Tibial artery (tissue), 4 donors: ENCODE results near the gene DDO.

Experiments
- DNase-seq, 2 donors: peaks; one replicate each; pipeline ENCODE4 v3.0.0-alpha.2; 2019
- H3K27ac ChIP-seq, 2 donors: fragments of 200-600 bp; sonication (generic) in 1 of 2; 1 replicate in 1 of 2; 2 replicates in 1 of 2; pipeline ENCODE4 v1.5.1; 2018 to 2019; ENCODE audit warnings: mild to moderate bottlenecking in 1 of 2
- H3K27me3 ChIP-seq, 2 donors: fragments of 200-600 bp; sonication (generic) in 1 of 2; one replicate each; pipeline versions ENCODE4 v1.5.1 to v1.6.0; 2016 to 2019
- H3K36me3 ChIP-seq, 3 donors: fragments of 200-600 bp; sonication (generic) in 2 of 3; one replicate each; pipeline ENCODE4 v1.5.1; 2016 to 2019; ENCODE audit warnings: mild to moderate bottlenecking in 2 of 3
- H3K4me1 ChIP-seq, 4 donors: fragments of 200-600 bp; sonication (generic) in 2 of 4; 1 replicate in 3 of 4; 2 replicates in 1 of 4; pipeline ENCODE4 v1.5.1; 2016 to 2019
- H3K4me3 ChIP-seq, 2 donors: fragments of 200-600 bp; sonication (generic) in 1 of 2; 1 replicate in 1 of 2; 2 replicates in 1 of 2; pipeline ENCODE4 v1.5.1; 2018 to 2019; ENCODE audit warnings: mild to moderate bottlenecking in 2 of 2
- H3K9me3 ChIP-seq, 3 donors: fragments of 200-600 bp; sonication (generic) in 1 of 3; one replicate each; pipeline ENCODE4 v1.5.1; 2016 to 2019
- intact Hi-C: fragments of 100-400 bp; cut with DNase I; formaldehyde crosslinking; loops from one replicate; pipeline ENCODE4 v1.15.0; 2023; ENCODE audit warnings: low total_unique reads
- TF ChIP-seq, protein P1 (sequence below), 2 experiments: fragments of 200-600 bp in 1 of 2; fragments of 450-650 bp in 1 of 2; IDR thresholded peaks; one replicate each; pipeline ENCODE4 v1.5.1; 2017 to 2019; ENCODE audit warnings: antibody characterized with exemption in 2 of 2, mild to moderate bottlenecking in 1 of 2, moderate library complexity in 1 of 2

DDO gene

DNA sequence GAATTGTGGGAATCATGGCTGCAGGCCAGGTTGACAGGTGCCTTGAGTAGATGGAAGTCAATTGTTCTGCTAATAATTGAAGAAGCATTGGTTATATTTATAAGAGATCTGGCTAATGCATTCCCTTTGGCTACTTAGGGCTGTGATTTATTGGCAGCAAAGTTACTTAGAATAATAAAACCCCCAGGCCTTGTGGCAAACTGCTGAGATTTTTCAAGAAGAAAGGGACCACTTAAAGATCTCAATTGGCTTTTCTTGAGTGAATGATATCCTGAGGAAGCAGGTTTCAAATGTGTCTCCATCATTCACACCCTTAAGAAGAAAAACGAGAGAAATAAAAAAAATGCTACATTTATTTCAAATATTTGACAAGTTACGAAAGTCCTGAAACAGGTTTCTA is 27.4 kb downstream of the DDO start:
- peaks cover 0 to 6% (median 0%) of the 10 kb centered on the region in 3 donors for H3K36me3 ChIP-seq
- no peak overlapping the region for H3K27ac ChIP-seq
- no peak for DNase-seq
- TF ChIP-seq, protein P1, sequence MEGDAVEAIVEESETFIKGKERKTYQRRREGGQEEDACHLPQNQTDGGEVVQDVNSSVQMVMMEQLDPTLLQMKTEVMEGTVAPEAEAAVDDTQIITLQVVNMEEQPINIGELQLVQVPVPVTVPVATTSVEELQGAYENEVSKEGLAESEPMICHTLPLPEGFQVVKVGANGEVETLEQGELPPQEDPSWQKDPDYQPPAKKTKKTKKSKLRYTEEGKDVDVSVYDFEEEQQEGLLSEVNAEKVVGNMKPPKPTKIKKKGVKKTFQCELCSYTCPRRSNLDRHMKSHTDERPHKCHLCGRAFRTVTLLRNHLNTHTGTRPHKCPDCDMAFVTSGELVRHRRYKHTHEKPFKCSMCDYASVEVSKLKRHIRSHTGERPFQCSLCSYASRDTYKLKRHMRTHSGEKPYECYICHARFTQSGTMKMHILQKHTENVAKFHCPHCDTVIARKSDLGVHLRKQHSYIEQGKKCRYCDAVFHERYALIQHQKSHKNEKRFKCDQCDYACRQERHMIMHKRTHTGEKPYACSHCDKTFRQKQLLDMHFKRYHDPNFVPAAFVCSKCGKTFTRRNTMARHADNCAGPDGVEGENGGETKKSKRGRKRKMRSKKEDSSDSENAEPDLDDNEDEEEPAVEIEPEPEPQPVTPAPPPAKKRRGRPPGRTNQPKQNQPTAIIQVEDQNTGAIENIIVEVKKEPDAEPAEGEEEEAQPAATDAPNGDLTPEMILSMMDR (IDR thresholded peaks at IDR 0.05) = no peak
- no peak overlapping the region for H3K4me3 ChIP-seq
- no peaks in the 10 kb centered on the region for H3K4me1 ChIP-seq
- no peaks in the 10 kb centered on the region for H3K9me3 ChIP-seq
- H3K27me3 ChIP-seq = no peaks in the 10 kb centered on the region
- intact Hi-C loops = no loop called here

DNA sequence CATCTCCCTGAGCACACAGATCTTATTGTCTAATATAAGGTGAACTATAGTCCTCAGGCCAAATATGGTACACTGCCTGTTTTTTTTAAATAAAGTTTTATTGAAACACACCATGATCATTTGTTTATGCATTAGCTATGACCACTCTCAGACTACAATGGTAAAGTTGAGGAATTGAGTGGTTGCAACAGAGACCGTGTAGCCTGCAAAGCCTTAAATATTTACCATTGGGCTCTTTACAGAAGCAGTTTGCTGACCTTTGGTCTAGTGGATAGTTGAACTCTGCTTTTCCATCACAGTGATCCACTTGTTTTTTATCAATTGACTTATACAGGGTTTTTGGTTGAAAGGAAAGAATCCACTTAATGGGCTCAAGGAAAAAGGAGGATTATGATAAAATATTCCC is 29.9 kb downstream of the DDO start:
- intact Hi-C loops = no loop called here
- no peak overlapping the region for H3K27ac ChIP-seq
- H3K27me3 ChIP-seq = no peaks in the 10 kb centered on the region
- H3K4me1 ChIP-seq = no peaks in the 10 kb centered on the region
- no peak for DNase-seq
- no peaks in the 10 kb centered on the region for H3K9me3 ChIP-seq
- TF ChIP-seq, protein P1 (IDR thresholded peaks at IDR 0.05) = no peak
- H3K36me3 ChIP-seq = no peaks in the 10 kb centered on the region
- no peak overlapping the region for H3K4me3 ChIP-seq

DNA sequence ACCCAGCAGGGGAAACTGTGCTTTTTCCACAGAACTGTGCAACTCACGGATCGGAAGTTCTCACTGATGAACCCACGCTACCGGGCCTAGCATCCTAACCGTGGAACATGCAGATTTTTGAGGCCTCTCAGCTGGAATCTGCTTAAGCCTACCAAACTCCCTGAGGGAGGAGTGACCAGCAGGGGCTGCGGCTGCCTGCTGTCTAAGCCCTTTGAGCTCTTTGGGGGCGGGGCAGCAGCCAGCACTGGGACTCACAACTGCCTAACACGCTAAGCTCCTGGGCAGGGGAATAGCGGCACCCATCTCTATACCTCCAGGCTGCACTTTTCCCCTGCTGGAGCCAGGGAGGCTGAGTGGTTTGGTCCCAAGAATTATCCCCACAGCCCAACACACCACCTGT is 36.8 kb downstream of the DDO start:
- TF ChIP-seq, protein P1 (IDR thresholded peaks at IDR 0.05) = no peak
- no peaks in the 10 kb centered on the region for H3K27me3 ChIP-seq
- no peaks in the 10 kb centered on the region for H3K36me3 ChIP-seq
- no peaks in the 10 kb centered on the region for H3K4me1 ChIP-seq
- H3K9me3 ChIP-seq = no peaks in the 10 kb centered on the region
- no peak for DNase-seq
- no peak overlapping the region for H3K4me3 ChIP-seq
- no peak overlapping the region for H3K27ac ChIP-seq
- intact Hi-C loops = no loop called here

DNA sequence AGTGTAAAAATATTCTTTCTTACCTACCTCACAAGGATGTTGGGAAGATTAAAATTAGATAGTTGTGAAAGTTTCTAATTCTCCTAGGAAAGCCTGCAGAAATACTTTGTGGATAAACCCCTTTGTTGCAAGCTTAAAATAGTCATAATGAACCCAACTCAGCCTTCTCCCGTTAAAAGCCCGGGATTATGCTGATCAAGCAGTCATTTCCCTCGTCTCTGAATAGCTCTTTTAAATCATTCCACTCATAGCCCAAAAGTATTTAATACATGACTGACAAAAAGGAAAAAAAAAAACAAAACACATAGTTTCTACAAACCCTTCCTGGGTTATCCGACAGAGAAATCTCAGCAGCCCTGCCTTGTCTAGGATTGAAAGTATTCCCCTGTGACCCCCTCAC is 46.3 kb downstream of the DDO start:
- no peak overlapping the region for H3K27ac ChIP-seq
- intact Hi-C loops = no loop called here
- no peak for DNase-seq

DNA sequence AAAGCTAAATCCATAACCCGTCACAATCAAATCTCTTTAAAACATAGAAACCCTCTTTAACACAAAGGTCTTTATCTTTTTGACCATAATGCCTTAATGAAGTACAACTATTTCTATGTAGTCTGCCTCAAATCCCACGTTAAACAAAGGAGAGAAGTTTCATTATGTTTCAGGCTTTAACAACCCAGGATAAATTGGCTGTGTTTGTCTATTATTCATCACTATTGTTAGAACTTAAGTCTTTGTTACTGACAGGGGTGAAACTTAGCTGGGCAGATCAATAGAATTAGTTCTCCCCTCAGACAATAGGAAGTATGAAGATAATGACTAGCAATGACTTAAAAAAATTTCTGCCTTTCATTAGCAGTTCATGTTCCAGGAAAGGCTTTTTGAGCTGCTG is 47.1 kb downstream of the DDO start:
- Histone ChIP-seq H3K36me3 (no peaks in the 10 kb centered on the region), H3K27me3 (no peaks in the 10 kb centered on the region), H3K4me3 (no peak overlapping the region), H3K9me3 (no peaks in the 10 kb centered on the region), H3K27ac (no peak overlapping the region), H3K4me1 (peaks cover 0 to 21% (median 10%) of the 10 kb centered on the region in 4 donors)
- DNase-seq = no peak
- intact Hi-C loops = no loop called here
- TF ChIP-seq, protein P1 (IDR thresholded peaks at IDR 0.05) = no peak

More for the DNA sequence above, 46.3 kb downstream of the DDO start:
- H3K27me3 ChIP-seq = no peaks in the 10 kb centered on the region
- H3K9me3 ChIP-seq = no peaks in the 10 kb centered on the region
- no peaks in the 10 kb centered on the region for H3K36me3 ChIP-seq
- TF ChIP-seq, protein P1 (IDR thresholded peaks at IDR 0.05) = no peak
- H3K4me3 ChIP-seq = no peak overlapping the region
- H3K4me1 ChIP-seq = peaks cover 0 to 13% (median 5%) of the 10 kb centered on the region in 4 donors

DNA sequence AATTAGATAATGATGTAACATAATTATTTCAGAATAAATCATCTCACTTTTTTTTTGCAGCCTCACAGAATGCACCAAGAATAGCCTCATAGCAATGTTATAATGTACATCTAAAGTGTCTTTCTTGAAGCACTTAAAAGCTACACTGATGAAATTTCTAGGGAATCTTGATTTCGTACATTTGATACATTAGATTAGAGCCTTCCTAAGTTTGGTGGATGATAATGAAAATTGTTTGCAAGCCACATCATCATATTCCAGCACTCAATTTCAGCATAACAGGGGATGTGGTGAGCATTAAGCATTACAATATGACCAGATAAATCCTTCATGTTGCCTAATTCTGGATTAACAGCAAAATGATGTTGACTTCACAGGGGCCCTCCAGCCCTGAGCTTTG is 47.5 kb downstream of the DDO start:
- Histone ChIP-seq H3K36me3 (no peaks in the 10 kb centered on the region), H3K4me3 (no peak overlapping the region), H3K27me3 (no peaks in the 10 kb centered on the region), H3K4me1 (peaks cover 0 to 25% (median 10%) of the 10 kb centered on the region in 4 donors), H3K27ac (no peak overlapping the region), H3K9me3 (no peaks in the 10 kb centered on the region)
- DNase-seq = no peak
- intact Hi-C loops = no loop called here
- TF ChIP-seq, protein P1 (IDR thresholded peaks at IDR 0.05) = no peak
